Activated CD8-positive, alpha-beta memory T cell treated with anti-CD3 and anti-CD28 coated beads, Interleukin-2, amount 50 U/mL, for 1 hour (primary cell): ENCODE data around the gene RASL12.
"Not testable (repeated sequence)": the region's sequence is repeated elsewhere in the genome, so short reads cannot be mapped to it uniquely, and the experiment has no call there.

Source experiments
- DNase-seq: peaks from one replicate; pipeline ENCODE4 v3.0.0-alpha.2; 2020; ENCODE audit errors: extremely low read depth

RASL12 gene

GRCh38 chr15:65075607-65076395 lies 8.0 kb upstream of the RASL12 start:
- DNase-seq = not testable (repeated sequence)

GRCh38 chr15:65074946-65075345 lies 7.2 kb upstream of the RASL12 start:
- not testable (repeated sequence) for DNase-seq

GRCh38 chr15:65072617-65073016 lies 4.8 kb upstream of the RASL12 start:
- no peak for DNase-seq

- no peak for DNase-seq
Measured at GRCh38 chr15:65072027-65072426, 4.2 kb upstream of the RASL12 start.

GRCh38 chr15:65071381-65071811 lies 3.6 kb upstream of the RASL12 start:
- DNase-seq = no peak

- no peak for DNase-seq
Measured at GRCh38 chr15:65069779-65070546, 2.2 kb upstream of the RASL12 start.

GRCh38 chr15:65069179-65069578 lies 1.4 kb upstream of the RASL12 start:
- no peak for DNase-seq

GRCh38 chr15:65068403-65068788 lies 605 bp upstream of the RASL12 start:
- DNase-seq = no peak

GRCh38 chr15:65067317-65067644 lies 510 bp downstream of the RASL12 start:
- no peak for DNase-seq

- no peak for DNase-seq
Measured at GRCh38 chr15:65066635-65067316, 1.0 kb downstream of the RASL12 start.

- no peak for DNase-seq
Measured at GRCh38 chr15:65066001-65066634, 1.7 kb downstream of the RASL12 start.

GRCh38 chr15:65062726-65063125 lies 5.1 kb downstream of the RASL12 start:
- no peak for DNase-seq

- DNase-seq = no peak
Measured at GRCh38 chr15:65062061-65062460, 5.7 kb downstream of the RASL12 start.

GRCh38 chr15:65060641-65061397 lies 7.0 kb downstream of the RASL12 start:
- DNase-seq = no peak

- no peak for DNase-seq
Measured at GRCh38 chr15:65059931-65060596, 7.7 kb downstream of the RASL12 start.

GRCh38 chr15:65059369-65059750 lies 8.4 kb downstream of the RASL12 start:
- no peak for DNase-seq

- no peak for DNase-seq
Measured at GRCh38 chr15:65058394-65059368, 9.1 kb downstream of the RASL12 start.

- no peak for DNase-seq
Measured at GRCh38 chr15:65057549-65057940, 10.2 kb downstream of the RASL12 start.

GRCh38 chr15:65056868-65057548 lies 10.8 kb downstream of the RASL12 start:
- no peak for DNase-seq
